Mammary epithelial cell (primary cell): Measurements from ENCODE around the gene GPANK1.

Source experiments
- EZH2 ChIP-seq: IDR thresholded peaks from 2 replicates; pipeline ENCODE4 v1.6.1; 2012; ENCODE audit warnings: low read length, inconsistent platforms, borderline replicate concordance
- TF ChIP-seq, protein P1 (sequence below), 2 donors: IDR thresholded peaks in 1 of 2; conservative IDR thresholded peaks in 1 of 2; 2 replicates each; pipeline ENCODE4 v1.5.1; 2011 to 2012; ENCODE audit warnings: inconsistent platforms in 2 of 2, low read length in 2 of 2, mild to moderate bottlenecking in 2 of 2, control low read depth in 1 of 2, low read depth in 1 of 2; ENCODE audit not compliant: insufficient read depth in 1 of 2; ENCODE audit errors: extremely low read depth in 1 of 2

DNA sequence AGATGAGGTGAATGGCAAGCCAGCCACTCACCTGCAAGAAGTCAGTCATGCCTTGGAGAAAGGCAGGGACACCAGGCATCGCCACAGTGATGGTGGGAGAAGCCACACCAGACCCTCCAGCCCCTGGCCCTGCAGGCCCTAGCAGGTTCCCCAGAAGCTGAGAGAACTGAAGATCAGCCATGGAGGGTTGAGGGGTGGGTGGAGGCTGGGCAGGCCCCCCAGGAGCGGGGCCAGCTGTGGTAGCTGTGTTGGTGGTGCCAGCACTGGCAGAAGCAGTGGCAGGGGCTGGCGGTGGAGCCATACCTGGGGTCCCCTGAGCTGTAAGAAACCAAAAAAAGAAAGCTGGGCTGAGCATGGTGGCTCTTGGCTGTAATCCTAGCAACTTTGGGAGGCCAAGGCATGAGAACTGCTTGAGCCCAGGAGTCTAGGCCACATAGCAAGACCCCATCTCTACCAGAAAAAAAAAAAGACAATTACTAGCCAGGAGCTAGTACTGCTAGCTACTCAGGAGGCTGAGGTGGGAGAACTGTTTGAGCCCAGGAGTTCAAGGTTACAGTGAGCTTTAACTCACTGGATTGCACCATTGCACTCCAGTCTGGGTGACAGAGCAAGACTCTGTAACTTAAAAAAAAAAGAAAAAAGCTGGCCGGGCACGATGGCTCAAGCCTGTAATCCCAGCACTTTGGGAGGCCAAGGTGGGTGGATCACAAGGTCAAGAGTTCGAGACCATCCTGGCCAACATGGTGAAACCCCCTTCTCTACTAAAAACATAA is 21.8 kb downstream of the GPANK1 start:
- TF ChIP-seq, protein P1, sequence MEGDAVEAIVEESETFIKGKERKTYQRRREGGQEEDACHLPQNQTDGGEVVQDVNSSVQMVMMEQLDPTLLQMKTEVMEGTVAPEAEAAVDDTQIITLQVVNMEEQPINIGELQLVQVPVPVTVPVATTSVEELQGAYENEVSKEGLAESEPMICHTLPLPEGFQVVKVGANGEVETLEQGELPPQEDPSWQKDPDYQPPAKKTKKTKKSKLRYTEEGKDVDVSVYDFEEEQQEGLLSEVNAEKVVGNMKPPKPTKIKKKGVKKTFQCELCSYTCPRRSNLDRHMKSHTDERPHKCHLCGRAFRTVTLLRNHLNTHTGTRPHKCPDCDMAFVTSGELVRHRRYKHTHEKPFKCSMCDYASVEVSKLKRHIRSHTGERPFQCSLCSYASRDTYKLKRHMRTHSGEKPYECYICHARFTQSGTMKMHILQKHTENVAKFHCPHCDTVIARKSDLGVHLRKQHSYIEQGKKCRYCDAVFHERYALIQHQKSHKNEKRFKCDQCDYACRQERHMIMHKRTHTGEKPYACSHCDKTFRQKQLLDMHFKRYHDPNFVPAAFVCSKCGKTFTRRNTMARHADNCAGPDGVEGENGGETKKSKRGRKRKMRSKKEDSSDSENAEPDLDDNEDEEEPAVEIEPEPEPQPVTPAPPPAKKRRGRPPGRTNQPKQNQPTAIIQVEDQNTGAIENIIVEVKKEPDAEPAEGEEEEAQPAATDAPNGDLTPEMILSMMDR (conservative IDR thresholded peaks at IDR 0.05 in 1 of 2, IDR thresholded peaks at IDR 0.05 in 1 of 2; ENCODE audit: extremely low read depth in 1 of 2, insufficient read depth in 1 of 2, low read depth in 1 of 2, low read length in 2 of 2): no peak
- TF ChIP-seq EZH2: no peak
